Nephron progenitor cell (in vitro differentiated cells): ENCODE results near the gene SCYL3.

Experiments used
- DNase-seq: peaks from one replicate; pipeline ENCODE4 v3.0.0; 2021
- H3K27ac Mint-ChIP-seq: 2 replicates; pipeline ENCODE4 v1.8.0; 2021; ENCODE audit warnings: mild to moderate bottlenecking, moderate library complexity, mixed read lengths
- H3K27me3 Mint-ChIP-seq: 2 replicates; pipeline ENCODE4 v1.8.0; 2021; ENCODE audit warnings: mild to moderate bottlenecking, low read depth, mixed read lengths; ENCODE audit not compliant: poor library complexity
- H3K36me3 Mint-ChIP-seq: 2 replicates; pipeline ENCODE4 v1.8.0; 2021; ENCODE audit warnings: low read depth, mixed read lengths
- H3K4me1 Mint-ChIP-seq: 2 replicates; pipeline ENCODE4 v1.8.0; 2021; ENCODE audit warnings: mixed read lengths
- H3K4me3 Mint-ChIP-seq: 2 replicates; pipeline ENCODE4 v1.8.0; 2021; ENCODE audit warnings: mild to moderate bottlenecking, moderate library complexity, mixed read lengths
- H3K9me3 Mint-ChIP-seq: 2 replicates; pipeline ENCODE4 v1.8.0; 2021; ENCODE audit warnings: mild to moderate bottlenecking, moderate library complexity, mixed read lengths
- TF ChIP-seq, protein P1 (sequence below): fragments of 200-600 bp; sonication (generic); IDR thresholded peaks from 2 replicates; pipeline ENCODE4 v1.5.0; 2021; ENCODE audit warnings: antibody characterized with exemption

SCYL3 gene, protein sequence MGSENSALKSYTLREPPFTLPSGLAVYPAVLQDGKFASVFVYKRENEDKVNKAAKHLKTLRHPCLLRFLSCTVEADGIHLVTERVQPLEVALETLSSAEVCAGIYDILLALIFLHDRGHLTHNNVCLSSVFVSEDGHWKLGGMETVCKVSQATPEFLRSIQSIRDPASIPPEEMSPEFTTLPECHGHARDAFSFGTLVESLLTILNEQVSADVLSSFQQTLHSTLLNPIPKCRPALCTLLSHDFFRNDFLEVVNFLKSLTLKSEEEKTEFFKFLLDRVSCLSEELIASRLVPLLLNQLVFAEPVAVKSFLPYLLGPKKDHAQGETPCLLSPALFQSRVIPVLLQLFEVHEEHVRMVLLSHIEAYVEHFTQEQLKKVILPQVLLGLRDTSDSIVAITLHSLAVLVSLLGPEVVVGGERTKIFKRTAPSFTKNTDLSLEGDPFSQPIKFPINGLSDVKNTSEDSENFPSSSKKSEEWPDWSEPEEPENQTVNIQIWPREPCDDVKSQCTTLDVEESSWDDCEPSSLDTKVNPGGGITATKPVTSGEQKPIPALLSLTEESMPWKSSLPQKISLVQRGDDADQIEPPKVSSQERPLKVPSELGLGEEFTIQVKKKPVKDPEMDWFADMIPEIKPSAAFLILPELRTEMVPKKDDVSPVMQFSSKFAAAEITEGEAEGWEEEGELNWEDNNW

DNA sequence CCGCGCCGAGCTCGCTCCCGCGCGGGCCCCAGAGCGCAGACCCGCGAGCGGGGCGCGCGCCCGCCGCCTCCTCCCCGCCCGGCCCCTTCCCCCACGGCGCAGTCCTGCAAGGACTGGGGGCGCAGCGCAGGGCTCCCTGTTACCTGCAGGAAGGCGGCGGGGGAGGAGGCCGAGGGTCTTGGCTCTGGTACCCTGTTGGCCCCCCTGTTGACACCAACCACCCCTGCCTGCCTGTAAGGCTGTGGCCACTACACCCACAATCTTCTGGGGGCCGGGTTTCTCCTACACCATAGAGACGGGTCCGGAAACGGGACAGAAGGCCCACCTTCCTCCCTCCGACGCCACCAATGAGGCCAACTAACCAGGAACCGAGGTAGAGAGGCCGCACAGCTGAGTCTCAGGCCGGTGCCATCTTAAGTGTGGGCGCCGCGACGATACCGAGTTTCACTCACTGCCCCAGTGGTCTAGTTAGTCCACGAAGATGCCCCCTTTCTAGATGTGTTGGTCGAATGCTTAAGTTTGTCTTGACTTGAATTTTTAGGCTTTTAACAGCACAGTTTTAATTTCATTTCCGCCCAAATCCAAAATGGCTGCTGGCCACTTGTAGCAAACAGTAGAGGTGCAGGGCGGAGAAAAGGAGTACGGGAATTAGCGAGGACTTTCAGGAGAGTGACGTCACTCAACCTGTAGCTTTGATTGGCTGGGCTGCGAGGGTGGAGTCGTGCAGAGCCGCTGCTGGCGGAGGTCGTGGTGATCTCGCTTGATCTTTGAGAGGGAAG, at the start of gene SCYL3:
Gene SCYL3, minus strand, starts transcription at position 252 of the 779 bp plus-strand sequence. CDS start 5,056 bp downstream, outside the sequence.
- Mint-ChIP-seq H3K27ac (peak within 1 kb of the TSS; percentile 100), H3K4me3 (peak within 1 kb of the TSS; percentile 97), H3K36me3 (no peaks in the 10 kb centered on the region), H3K9me3 (no peaks in the 10 kb centered on the region), H3K4me1 (peaks cover 37% of the 10 kb centered on the region), H3K27me3 (peaks cover 10% of the 10 kb centered on the region)
- TF ChIP-seq, protein P1, sequence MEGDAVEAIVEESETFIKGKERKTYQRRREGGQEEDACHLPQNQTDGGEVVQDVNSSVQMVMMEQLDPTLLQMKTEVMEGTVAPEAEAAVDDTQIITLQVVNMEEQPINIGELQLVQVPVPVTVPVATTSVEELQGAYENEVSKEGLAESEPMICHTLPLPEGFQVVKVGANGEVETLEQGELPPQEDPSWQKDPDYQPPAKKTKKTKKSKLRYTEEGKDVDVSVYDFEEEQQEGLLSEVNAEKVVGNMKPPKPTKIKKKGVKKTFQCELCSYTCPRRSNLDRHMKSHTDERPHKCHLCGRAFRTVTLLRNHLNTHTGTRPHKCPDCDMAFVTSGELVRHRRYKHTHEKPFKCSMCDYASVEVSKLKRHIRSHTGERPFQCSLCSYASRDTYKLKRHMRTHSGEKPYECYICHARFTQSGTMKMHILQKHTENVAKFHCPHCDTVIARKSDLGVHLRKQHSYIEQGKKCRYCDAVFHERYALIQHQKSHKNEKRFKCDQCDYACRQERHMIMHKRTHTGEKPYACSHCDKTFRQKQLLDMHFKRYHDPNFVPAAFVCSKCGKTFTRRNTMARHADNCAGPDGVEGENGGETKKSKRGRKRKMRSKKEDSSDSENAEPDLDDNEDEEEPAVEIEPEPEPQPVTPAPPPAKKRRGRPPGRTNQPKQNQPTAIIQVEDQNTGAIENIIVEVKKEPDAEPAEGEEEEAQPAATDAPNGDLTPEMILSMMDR = no peak
- DNase-seq = peak; percentile 86

DNA sequence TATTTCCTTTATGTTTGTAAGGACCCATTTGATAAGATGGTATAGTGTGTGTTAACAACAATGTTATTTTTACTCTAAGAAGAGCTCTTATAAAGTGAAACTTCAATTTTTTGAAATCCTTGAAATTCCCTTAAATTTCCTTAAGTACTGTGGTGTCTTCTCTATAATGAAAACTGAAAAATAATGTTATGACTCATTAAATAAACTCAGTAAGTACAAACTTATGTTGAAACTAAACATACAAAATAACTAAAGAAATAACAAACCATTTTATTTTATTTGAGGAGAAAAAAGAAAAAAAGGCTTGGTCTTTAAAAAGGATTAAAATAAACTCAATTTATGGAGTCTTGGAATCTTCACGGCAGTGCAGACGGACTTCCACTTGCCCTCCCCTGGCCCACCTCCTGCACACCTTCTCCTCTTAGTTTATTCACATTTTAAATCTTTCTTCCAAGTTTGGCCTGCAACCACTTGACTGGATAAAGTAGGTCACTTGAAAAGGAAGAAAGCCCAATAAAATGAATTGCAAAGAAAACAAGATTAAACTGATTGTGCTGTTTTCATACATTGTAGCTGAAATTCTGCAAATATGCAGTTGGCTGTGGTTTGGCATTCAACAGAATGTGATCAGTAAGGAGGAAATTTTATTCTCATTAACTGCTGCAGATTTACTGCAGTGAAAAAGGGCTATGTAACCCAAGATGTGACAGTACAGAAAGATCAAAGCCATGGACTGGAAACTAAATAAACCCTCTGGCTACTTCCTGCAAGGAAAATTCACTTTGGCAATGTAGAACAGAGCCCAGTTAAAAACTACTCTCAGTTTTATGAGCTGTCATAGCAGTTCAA, 48.5 kb upstream of the SCYL3 start:
- TF ChIP-seq, protein P1 = no peak
- H3K27me3 Mint-ChIP-seq = no peaks in the 10 kb centered on the region
- H3K4me3 Mint-ChIP-seq = no peak overlapping the region
- no peaks in the 10 kb centered on the region for H3K36me3 Mint-ChIP-seq
- H3K27ac Mint-ChIP-seq = peak overlapping the region; percentile 91
- peaks cover 24% of the 10 kb centered on the region for H3K4me1 Mint-ChIP-seq
- no peak for DNase-seq
- H3K9me3 Mint-ChIP-seq = no peaks in the 10 kb centered on the region

DNA sequence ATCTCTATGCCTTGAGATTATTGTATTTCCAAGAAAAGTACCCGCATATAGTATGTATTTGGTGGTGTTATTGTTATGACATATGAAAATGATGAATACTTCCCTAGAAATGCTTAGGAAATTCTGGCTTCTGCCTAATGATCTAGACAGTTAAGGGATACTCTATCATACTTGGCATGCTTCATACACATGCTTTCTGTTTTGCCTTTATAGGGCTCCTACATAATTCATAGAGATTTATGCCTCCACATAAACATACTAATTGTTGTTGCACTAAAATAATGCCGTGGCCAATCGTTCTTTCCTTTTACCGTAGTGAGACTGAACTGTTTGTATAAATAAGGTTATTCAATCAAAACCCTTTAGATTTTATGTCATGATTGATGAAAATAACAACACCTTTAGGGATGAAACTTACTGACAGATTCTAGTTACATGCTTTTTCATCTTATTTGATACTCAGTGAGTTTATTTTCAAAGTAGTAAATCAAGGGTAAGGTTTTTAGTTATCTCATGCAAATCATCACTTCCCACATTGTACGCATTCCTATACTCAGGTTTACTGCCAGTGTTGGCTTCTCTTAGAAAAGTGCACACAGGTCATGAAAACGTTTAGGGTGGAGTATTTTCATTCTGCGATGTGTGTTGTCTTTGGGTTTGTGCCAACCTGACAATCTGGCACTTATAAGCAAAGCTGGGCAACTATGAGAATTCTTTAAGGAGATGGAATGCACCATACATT, 40.5 kb upstream of the SCYL3 start:
- no peak overlapping the region for H3K4me3 Mint-ChIP-seq

DNA sequence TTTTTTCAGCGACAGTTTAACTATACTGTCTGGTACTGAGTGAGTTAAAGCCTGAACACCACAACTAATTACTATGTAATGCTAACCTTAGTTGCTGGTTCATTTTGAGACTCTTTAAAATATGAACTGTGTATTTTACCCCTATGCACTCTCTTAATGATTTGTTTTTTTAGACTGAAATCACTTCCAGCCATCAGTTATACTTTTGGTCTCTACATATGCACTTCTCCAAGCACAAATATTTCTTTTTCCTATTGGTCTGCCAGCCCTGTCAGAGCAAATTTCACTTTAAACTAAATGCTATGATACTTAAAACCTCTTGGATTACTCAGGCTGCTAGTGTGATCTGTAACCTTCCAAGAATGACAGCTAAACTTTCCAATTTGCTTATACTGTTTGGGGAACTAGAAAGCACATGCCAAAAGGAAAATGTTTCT, 38.1 kb upstream of the SCYL3 start:
- Mint-ChIP-seq H3K27me3 (peaks cover 2% of the 10 kb centered on the region), H3K27ac (peak overlapping the region; percentile 27), H3K36me3 (no peaks in the 10 kb centered on the region), H3K4me3 (no peak overlapping the region), H3K9me3 (no peaks in the 10 kb centered on the region), H3K4me1 (peaks cover 5% of the 10 kb centered on the region)
- DNase-seq = no peak
- TF ChIP-seq, protein P1 = no peak

More for the DNA sequence above, 40.5 kb upstream of the SCYL3 start:
- Mint-ChIP-seq H3K36me3 (no peaks in the 10 kb centered on the region), H3K27me3 (no peaks in the 10 kb centered on the region), H3K9me3 (no peaks in the 10 kb centered on the region), H3K27ac (no peak overlapping the region), H3K4me1 (peaks cover 5% of the 10 kb centered on the region)
- TF ChIP-seq, protein P1 = no peak
- DNase-seq = no peak

DNA sequence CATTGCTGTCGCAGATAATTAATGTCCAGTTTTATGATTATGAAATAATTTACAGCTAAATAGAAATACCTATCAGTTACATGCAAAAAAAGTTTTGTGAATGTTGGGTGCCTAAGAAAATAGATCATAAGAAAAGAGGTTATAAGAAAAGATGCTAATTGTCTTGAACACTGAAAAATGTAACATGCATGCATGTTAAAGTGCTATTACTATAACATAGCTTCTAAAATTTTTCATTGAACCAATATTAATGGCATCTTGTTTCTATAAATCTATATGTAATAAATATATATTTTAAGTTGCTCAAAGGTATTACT, 35.5 kb upstream of the SCYL3 start:
- no peak overlapping the region for H3K4me3 Mint-ChIP-seq
- TF ChIP-seq, protein P1 = no peak
- H3K27ac Mint-ChIP-seq = no peak overlapping the region
- no peak for DNase-seq
- peaks cover 5% of the 10 kb centered on the region for H3K4me1 Mint-ChIP-seq
- no peaks in the 10 kb centered on the region for H3K9me3 Mint-ChIP-seq
- peaks cover 2% of the 10 kb centered on the region for H3K27me3 Mint-ChIP-seq
- H3K36me3 Mint-ChIP-seq = no peaks in the 10 kb centered on the region
